H9 (cell line): ENCODE measurements around the gene VPS26A. TPM values are rescaled to one million over a fixed set of nuclear protein-coding genes. Genes with fewer than 3 reads are reported as not detected.

ENCODE experiments used
- DNase-seq: peaks from one replicate; pipeline ENCODE4 v3.0.0-alpha.2; 2017
- H2AFZ ChIP-seq: one replicate; pipeline ENCODE4 v1.6.1; 2013; ENCODE audit warnings: mild to moderate bottlenecking, low read length, control low read depth, moderate library complexity
- H2AK5ac ChIP-seq: 2 replicates; pipeline ENCODE4 v1.6.1; 2013; ENCODE audit warnings: low read length, control low read depth, mixed read lengths; ENCODE audit not compliant: insufficient read length
- H2BK120ac ChIP-seq: one replicate; pipeline ENCODE4 v1.6.1; 2013; ENCODE audit warnings: low read depth, mild to moderate bottlenecking, low read length, control low read depth, inconsistent platforms; ENCODE audit not compliant: poor library complexity, severe bottlenecking
- H2BK12ac ChIP-seq: 2 replicates; pipeline ENCODE4 v1.6.1; 2013; ENCODE audit warnings: low read length, control low read depth, mixed read lengths, low read depth; ENCODE audit not compliant: insufficient read length
- H2BK15ac ChIP-seq: 2 replicates; pipeline ENCODE4 v1.6.1; 2013; ENCODE audit warnings: low read depth, low read length, control low read depth
- H2BK20ac ChIP-seq: one replicate; pipeline ENCODE4 v1.6.1; 2013; ENCODE audit warnings: low read depth, mild to moderate bottlenecking, low read length, control low read depth, inconsistent platforms; ENCODE audit not compliant: poor library complexity, severe bottlenecking
- H2BK5ac ChIP-seq: 2 replicates; pipeline ENCODE4 v1.6.1; 2013; ENCODE audit warnings: low read length, control low read depth, mixed read lengths; ENCODE audit not compliant: insufficient read length
- H3K14ac ChIP-seq: 2 replicates; pipeline ENCODE4 v1.6.1; 2013; ENCODE audit warnings: low read length, control low read depth; ENCODE audit not compliant: insufficient read depth
- H3K18ac ChIP-seq: 2 replicates; pipeline ENCODE4 v1.6.1; 2013; ENCODE audit warnings: low read depth, mild to moderate bottlenecking, mixed read lengths, low read length, control low read depth; ENCODE audit not compliant: insufficient read length
- H3K23ac ChIP-seq: 2 replicates; pipeline ENCODE4 v1.6.1; 2013; ENCODE audit warnings: low read length, control low read depth, mixed read lengths, low read depth; ENCODE audit not compliant: insufficient read length
- H3K23me2 ChIP-seq: 2 replicates; pipeline ENCODE4 v1.6.1; 2013; ENCODE audit warnings: low read depth, mild to moderate bottlenecking, mixed read lengths, low read length, control low read depth; ENCODE audit not compliant: insufficient read length, poor library complexity, severe bottlenecking
- H3K27ac ChIP-seq: 2 replicates; pipeline ENCODE4 v1.5.1; 2013; ENCODE audit warnings: low read length, control low read depth, mixed read lengths, low read depth; ENCODE audit not compliant: insufficient read length
- H3K27me3 ChIP-seq: 2 replicates; pipeline ENCODE4 v1.6.1; 2013; ENCODE audit warnings: low read length, control low read depth, inconsistent platforms; ENCODE audit not compliant: insufficient read depth
- H3K4ac ChIP-seq: 2 replicates; pipeline ENCODE4 v1.6.1; 2013; ENCODE audit warnings: low read depth, mild to moderate bottlenecking, control low read depth, inconsistent platforms, low read length, moderate library complexity
- H3K4me1 ChIP-seq: 2 replicates; pipeline ENCODE4 v1.6.1; 2013; ENCODE audit warnings: low read length, control low read depth, inconsistent platforms; ENCODE audit not compliant: insufficient read depth
- H3K4me2 ChIP-seq: 2 replicates; pipeline ENCODE4 v1.6.1; 2013; ENCODE audit warnings: low read length, control low read depth, mixed read lengths; ENCODE audit not compliant: insufficient read length, insufficient read depth
- H3K56ac ChIP-seq: 2 replicates; pipeline ENCODE4 v1.6.1; 2013; ENCODE audit warnings: low read depth, mild to moderate bottlenecking, mixed read lengths, low read length, control low read depth; ENCODE audit not compliant: insufficient read length
- H3K79me1 ChIP-seq: 2 replicates; pipeline ENCODE4 v1.6.1; 2013; ENCODE audit warnings: low read depth, mild to moderate bottlenecking, moderate library complexity, low read length, control low read depth, inconsistent platforms; ENCODE audit not compliant: insufficient read depth, poor library complexity, severe bottlenecking
- H3K79me2 ChIP-seq: 2 replicates; pipeline ENCODE4 v1.6.1; 2013; ENCODE audit warnings: low read length, control low read depth, inconsistent platforms; ENCODE audit not compliant: insufficient read depth
- H3K9ac ChIP-seq: 2 replicates; pipeline ENCODE4 v1.6.1; 2013; ENCODE audit warnings: low read length, control low read depth, mixed read lengths; ENCODE audit not compliant: insufficient read length; ENCODE audit errors: extremely low read depth
- H3K9me3 ChIP-seq: one replicate; pipeline ENCODE4 v1.6.1; 2013; ENCODE audit warnings: low read depth, low read length, inconsistent platforms; ENCODE audit not compliant: control insufficient read depth
- H3T11ph ChIP-seq: one replicate; pipeline ENCODE4 v1.6.1; 2013; ENCODE audit warnings: mild to moderate bottlenecking, low read length, control low read depth, inconsistent platforms
- H4K20me1 ChIP-seq: one replicate; pipeline ENCODE4 v1.6.1; 2013; ENCODE audit not compliant: control insufficient read depth, insufficient read length, insufficient read depth
- H4K5ac ChIP-seq: 2 replicates; pipeline ENCODE4 v1.6.1; 2013; ENCODE audit warnings: low read depth, mild to moderate bottlenecking, mixed read lengths, low read length, control low read depth; ENCODE audit not compliant: insufficient read length
- H4K8ac ChIP-seq: replicated peaks from 2 replicates; pipeline ENCODE4 v1.6.1; 2013; ENCODE audit warnings: low read length, control low read depth, mixed read lengths, low read depth; ENCODE audit not compliant: insufficient read length
- H4K91ac ChIP-seq: 2 replicates; pipeline ENCODE4 v1.6.1; 2013; ENCODE audit warnings: low read depth, mild to moderate bottlenecking, moderate library complexity, mixed read lengths, low read length, control low read depth; ENCODE audit not compliant: insufficient read length
- H3K27ac Mint-ChIP-seq, 3 experiments: 2 replicates in 2 of 3; 3 replicates in 1 of 3; pipeline ENCODE4 v1.8.0; 2020 to 2021; ENCODE audit warnings: mixed read lengths in 3 of 3, mild to moderate bottlenecking in 1 of 3, moderate library complexity in 1 of 3
- H3K27me3 Mint-ChIP-seq: 2 replicates; pipeline ENCODE4 v1.8.0; 2021; ENCODE audit warnings: low read depth, mild to moderate bottlenecking, moderate library complexity, mixed read lengths
- H3K36me3 Mint-ChIP-seq, 3 experiments: 2 replicates in 2 of 3; 3 replicates in 1 of 3; pipeline ENCODE4 v1.8.0; 2020 to 2021; ENCODE audit warnings: low read depth in 3 of 3, mixed read lengths in 3 of 3; ENCODE audit not compliant: insufficient read depth in 1 of 3
- H3K4me1 Mint-ChIP-seq, 2 experiments: 2 replicates each; pipeline ENCODE4 v1.8.0; 2020; ENCODE audit warnings: mixed read lengths in 2 of 2
- H3K4me3 Mint-ChIP-seq, 2 experiments: 2 replicates in 1 of 2; 3 replicates in 1 of 2; pipeline ENCODE4 v1.8.0; 2020 to 2021; ENCODE audit warnings: mild to moderate bottlenecking in 2 of 2, mixed read lengths in 2 of 2, moderate library complexity in 1 of 2
- H3K9me3 Mint-ChIP-seq, 2 experiments: 2 replicates in 1 of 2; 3 replicates in 1 of 2; pipeline ENCODE4 v1.8.0; 2020; ENCODE audit warnings: mild to moderate bottlenecking in 2 of 2, mixed read lengths in 2 of 2, moderate library complexity in 1 of 2
- WGBS: extraction: QIAGEN DNeasy Blood & Tissue Kit; methylation state at CpG from one replicate; pipeline ENCODE4 v1.1.7; 2013; ENCODE audit warnings: missing lambda C conversion rate, low lambda C conversion rate, mixed read lengths; ENCODE audit not compliant: insufficient read length; ENCODE audit errors: extremely low coverage; 5-methylcytosine and 5-hydroxymethylcytosine counted together
- total RNA-seq: library from RNA; stranded (reverse); gene quantifications from 2 replicates; pipeline ENCODE4 v1.2.1, GENCODE V29; 2021
- TF ChIP-seq, protein P1 (sequence below): fragments of 200-600 bp; sonication (generic); conservative IDR thresholded peaks from 3 replicates; pipeline ENCODE4 v1.8.0; 2021; ENCODE audit warnings: antibody characterized with exemption, mild to moderate bottlenecking

Gene VPS26A
- total RNA-seq, 1 experiment from 2014 or later: 41.8 TPM

GRCh38 chr10:69217119-69217754 lies 93.3 kb downstream of the VPS26A start:
- Histone ChIP-seq H2BK20ac (no peak overlapping the region), H2BK15ac (no peak overlapping the region), H2AFZ (no peak overlapping the region), H2BK12ac (no peak overlapping the region), H4K8ac (no peak overlapping the region), H3K9me3 (no peaks in the 10 kb centered on the region), H4K5ac (no peak overlapping the region), H3K18ac (no peak overlapping the region), H2BK120ac (no peak overlapping the region), H3K9ac (no peak overlapping the region), H2AK5ac (no peak overlapping the region), H3K4me2 (no peak overlapping the region), H3K23me2 (no peaks in the 10 kb centered on the region), H3K79me1 (no peaks in the 10 kb centered on the region), H4K91ac (no peak overlapping the region), H4K20me1 (no peaks in the 10 kb centered on the region), H3K79me2 (no peaks in the 10 kb centered on the region), H3K4me1 (0 out of 2 replicates have a peak, but pooled peaks cover under 1% of the 10 kb centered on the region), H3T11ph (no peak overlapping the region), H2BK5ac (no peak overlapping the region), H3K23ac (no peak overlapping the region), H3K27ac (no peak overlapping the region), H3K27me3 (no peaks in the 10 kb centered on the region), H3K4ac (no peak overlapping the region), H3K56ac (no peak overlapping the region), H3K14ac (no peak overlapping the region)
- Mint-ChIP-seq H3K9me3 (peaks cover 2 to 5% of the 10 kb centered on the region in 2 experiments; a peak in 3 of 5 replicates), H3K4me3 (no peak overlapping the region), H3K27me3 (no peaks in the 10 kb centered on the region; the same call in 1 of the 2 replicates), H3K4me1 (peaks cover 3% of the 10 kb centered on the region in 2 experiments; a peak in 2 of 4 replicates), H3K27ac (no peak overlapping the region; a peak in 1 of 7 replicates), H3K36me3 (peaks cover 0 to 4% (median 0%) of the 10 kb centered on the region in 3 experiments; a peak in 1 of 7 replicates)
- no peak for DNase-seq
- no CpG with 5 or more reads among the region's 4 CpGs for WGBS
- TF ChIP-seq, protein P1, sequence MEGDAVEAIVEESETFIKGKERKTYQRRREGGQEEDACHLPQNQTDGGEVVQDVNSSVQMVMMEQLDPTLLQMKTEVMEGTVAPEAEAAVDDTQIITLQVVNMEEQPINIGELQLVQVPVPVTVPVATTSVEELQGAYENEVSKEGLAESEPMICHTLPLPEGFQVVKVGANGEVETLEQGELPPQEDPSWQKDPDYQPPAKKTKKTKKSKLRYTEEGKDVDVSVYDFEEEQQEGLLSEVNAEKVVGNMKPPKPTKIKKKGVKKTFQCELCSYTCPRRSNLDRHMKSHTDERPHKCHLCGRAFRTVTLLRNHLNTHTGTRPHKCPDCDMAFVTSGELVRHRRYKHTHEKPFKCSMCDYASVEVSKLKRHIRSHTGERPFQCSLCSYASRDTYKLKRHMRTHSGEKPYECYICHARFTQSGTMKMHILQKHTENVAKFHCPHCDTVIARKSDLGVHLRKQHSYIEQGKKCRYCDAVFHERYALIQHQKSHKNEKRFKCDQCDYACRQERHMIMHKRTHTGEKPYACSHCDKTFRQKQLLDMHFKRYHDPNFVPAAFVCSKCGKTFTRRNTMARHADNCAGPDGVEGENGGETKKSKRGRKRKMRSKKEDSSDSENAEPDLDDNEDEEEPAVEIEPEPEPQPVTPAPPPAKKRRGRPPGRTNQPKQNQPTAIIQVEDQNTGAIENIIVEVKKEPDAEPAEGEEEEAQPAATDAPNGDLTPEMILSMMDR: no peak
